ENCODE data around the gene MRM2.

Gene MRM2

GRCh38 chr7:2201686-2202360 is 40.2 kb downstream of the MRM2 start:
- POLR2A ChIA-PET = no interaction called here
- H3K9me3 ChIP-seq (ENCODE audit: control insufficient read depth, insufficient read depth, low read depth, low read length) = no peaks in the 10 kb centered on the region
- no peak overlapping the region for H3K27ac ChIP-seq (ENCODE audit: extremely low read depth, low read depth, low read length)
- H3K4me1 ChIP-seq (ENCODE audit: control insufficient read depth, insufficient read depth, low read length) = no peaks in the 10 kb centered on the region
- no peak overlapping the region for H3K4me3 ChIP-seq (ENCODE audit: low read depth, low read length)
- peaks cover 0 to 77% of the 10 kb centered on the region in 2 experiments; a peak in 1 of 3 replicates for H3K36me3 ChIP-seq (ENCODE audit: control insufficient read depth in 2 of 2, insufficient read depth in 1 of 2, low read length in 2 of 2)
- CTCF ChIA-PET = interaction anchor here (0.6 kb wide), 1 partner anchor 81 kb away, joined by 4 read pairs; no protein-coding TSS in a partner anchor
- TF ChIP-seq EGR2 (tag by site-specific recombination; IDR thresholded peaks at IDR 0.05; ENCODE audit: low read depth) (peak; percentile 19; the same call in 1 of the 2 replicates), ZBTB21 (tag by site-specific recombination; IDR thresholded peaks at IDR 0.05) (no peak), KLF1 (tag by site-specific recombination; IDR thresholded peaks at IDR 0.05) (peak; percentile 45), ZNF692 (tag by site-specific recombination; IDR thresholded peaks at IDR 0.05) (no peak), ZNF658 (tag by site-specific recombination; IDR thresholded peaks at IDR 0.05) (no peak), ZNF23 (tag by site-specific recombination; IDR thresholded peaks at IDR 0.05; ENCODE audit: borderline replicate concordance) (no peak), SETDB1 (IDR thresholded peaks at IDR 0.05; ENCODE audit: insufficient read length, low read length) (no peak), ZNF211 (tag by site-specific recombination; IDR thresholded peaks at IDR 0.05; ENCODE audit: low read depth) (no peak)

- Histone ChIP-seq H3K36me3 (ENCODE audit: control insufficient read depth in 2 of 2, insufficient read depth in 1 of 2, low read length in 2 of 2) (peaks cover 0 to 79% of the 10 kb centered on the region in 2 experiments; a peak in 1 of 3 replicates), H3K27ac (ENCODE audit: extremely low read depth, low read depth, low read length) (no peak overlapping the region), H3K4me1 (ENCODE audit: control insufficient read depth, insufficient read depth, low read length) (no peaks in the 10 kb centered on the region), H3K9me3 (ENCODE audit: control insufficient read depth, insufficient read depth, low read depth, low read length) (no peaks in the 10 kb centered on the region), H3K4me3 (ENCODE audit: low read depth, low read length) (no peak overlapping the region)
- CTCF ChIA-PET = no interaction called here
- no peak for TF ChIP-seq ZNF2 (tag by site-specific recombination; IDR thresholded peaks at IDR 0.05)
- no peak for TF ChIP-seq REPIN1 (tag by site-specific recombination; IDR thresholded peaks at IDR 0.05; ENCODE audit: low read depth)
- TF ChIP-seq ZNF549 (tag by site-specific recombination; IDR thresholded peaks at IDR 0.05) = no peak
- TF ChIP-seq SCRT1 (tag by site-specific recombination; IDR thresholded peaks at IDR 0.05; ENCODE audit: borderline replicate concordance) = no peak
- no peak for TF ChIP-seq ZNF555 (tag by site-specific recombination; conservative IDR thresholded peaks at IDR 0.05)
- no peak for TF ChIP-seq ZNF148 (tag by site-specific recombination; IDR thresholded peaks at IDR 0.05; ENCODE audit: borderline replicate concordance)
- no peak for TF ChIP-seq ZFP41 (tag by site-specific recombination; IDR thresholded peaks at IDR 0.05; ENCODE audit: borderline replicate concordance)
- no peak for TF ChIP-seq PRDM6 (tag by site-specific recombination; IDR thresholded peaks at IDR 0.05)
- TF ChIP-seq ZNF701 (tag by site-specific recombination; IDR thresholded peaks at IDR 0.05) = no peak
- TF ChIP-seq ZNF114 (tag by site-specific recombination; IDR thresholded peaks at IDR 0.05) = no peak
- no peak for TF ChIP-seq ZNF221 (tag by site-specific recombination; IDR thresholded peaks at IDR 0.05; ENCODE audit: borderline replicate concordance)
- TF ChIP-seq ZNF521 (tag by site-specific recombination; IDR thresholded peaks at IDR 0.05) = no peak
- TF ChIP-seq ZNF785 (tag by site-specific recombination; IDR thresholded peaks at IDR 0.05) = no peak
- no peak for TF ChIP-seq HOXD13 (CRISPR knock-in tag; IDR thresholded peaks at IDR 0.05; ENCODE audit: borderline replicate concordance)
- no peak for TF ChIP-seq ZBTB10 (tag by site-specific recombination; IDR thresholded peaks at IDR 0.05)
- no peak for TF ChIP-seq ZNF202 (tag by site-specific recombination; IDR thresholded peaks at IDR 0.05; ENCODE audit: borderline replicate concordance)
- POLR2A ChIA-PET = no interaction called here
Measured at GRCh38 chr7:2201128-2201527, 40.9 kb downstream of the MRM2 start.
